GM12891 (cell line): Measurements from ENCODE around the gene ECT2.

Experiments used
- POLR2A ChIP-seq: IDR thresholded peaks from 2 replicates; pipeline ENCODE4 v1.6.1; 2011; ENCODE audit warnings: low read depth, low read length, control low read depth
- POLR2AphosphoS5 ChIP-seq: IDR thresholded peaks from 2 replicates; pipeline ENCODE4 v1.6.1; 2011; ENCODE audit warnings: low read depth, low read length, control low read depth

DNA sequence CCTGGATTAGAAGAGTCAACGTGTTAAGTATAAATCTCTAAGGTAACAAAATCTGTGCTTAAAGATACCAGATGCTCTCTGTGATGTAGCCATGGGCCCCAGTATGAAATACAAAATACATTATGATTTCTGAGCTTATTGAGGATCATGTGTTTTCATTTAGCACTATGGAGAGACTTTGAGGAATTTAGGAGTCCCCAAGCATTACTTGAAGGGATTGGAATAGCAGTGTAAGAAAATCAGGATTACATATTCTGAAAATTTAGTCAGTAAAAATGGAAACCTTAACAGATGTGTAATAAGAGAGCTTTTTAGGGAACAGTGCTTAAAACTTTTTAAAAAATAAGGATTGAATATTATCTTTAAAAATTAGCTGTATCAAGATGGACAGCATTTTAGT, 35.5 kb downstream of the ECT2 start:
- TF ChIP-seq POLR2AphosphoS5 (no peak), POLR2A (no peak)
